HG03378 (cell line): ENCODE measurements around the gene HYAL4.
"Not testable (repeated sequence)": the region's sequence is repeated elsewhere in the genome, so short reads cannot be mapped to it uniquely, and the experiment has no call there.

ENCODE experiments used
- ATAC-seq: cut with Tn5 transposase; IDR thresholded peaks from one replicate; pipeline ENCODE4 v1.9.1; 2021; ENCODE audit warnings: mild to moderate bottlenecking, moderate library complexity; ENCODE audit not compliant: unreplicated experiment

The HYAL4 gene

DNA sequence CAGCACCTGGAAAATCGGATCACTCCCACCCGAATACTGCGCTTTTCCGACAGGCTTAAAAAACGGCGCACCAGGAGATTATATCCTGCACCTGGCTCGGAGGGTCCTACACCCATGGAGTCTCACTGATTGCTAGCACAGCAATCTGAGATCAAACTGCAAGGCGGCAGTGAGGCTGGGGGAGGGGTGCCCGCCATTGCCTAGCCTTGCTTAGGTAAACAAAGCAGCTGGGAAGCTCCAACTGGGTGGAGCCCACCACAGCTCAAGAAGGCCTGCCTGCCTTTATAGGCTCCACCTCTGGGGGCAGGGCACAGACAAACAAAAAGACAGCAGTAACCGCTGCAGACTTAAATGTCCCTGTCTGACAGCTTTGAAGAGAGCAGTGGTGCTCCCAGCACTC is 49.8 kb downstream of the HYAL4 start:
- ATAC-seq, result not testable (repeated sequence)

GRCh38 chr7:123901101-123901500 is 56.1 kb downstream of the HYAL4 start:
- ATAC-seq, result no peak

DNA sequence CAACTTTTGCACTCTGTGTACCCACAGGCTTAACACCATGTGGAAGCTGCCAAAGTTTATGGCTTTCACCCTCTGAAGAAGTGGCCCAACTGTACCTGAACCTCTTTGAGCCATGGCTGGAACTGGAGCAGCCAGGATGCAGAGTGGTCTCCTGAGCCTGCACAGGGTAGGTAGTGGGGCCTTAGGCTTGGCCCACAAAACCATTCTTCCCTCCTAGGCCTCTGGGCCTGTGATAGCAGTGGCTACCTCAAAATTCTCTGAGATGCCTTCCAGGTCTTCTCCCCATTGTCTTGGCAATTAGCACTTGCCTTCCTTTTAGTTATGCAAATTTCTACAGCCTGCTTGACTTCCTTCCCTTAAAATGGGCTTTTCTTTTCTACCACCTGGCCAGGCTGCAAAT is 60.7 kb downstream of the HYAL4 start:
- no peak for ATAC-seq

GRCh38 chr7:123916240-123916724 is 71.3 kb downstream of the HYAL4 start:
- ATAC-seq, result no peak

DNA sequence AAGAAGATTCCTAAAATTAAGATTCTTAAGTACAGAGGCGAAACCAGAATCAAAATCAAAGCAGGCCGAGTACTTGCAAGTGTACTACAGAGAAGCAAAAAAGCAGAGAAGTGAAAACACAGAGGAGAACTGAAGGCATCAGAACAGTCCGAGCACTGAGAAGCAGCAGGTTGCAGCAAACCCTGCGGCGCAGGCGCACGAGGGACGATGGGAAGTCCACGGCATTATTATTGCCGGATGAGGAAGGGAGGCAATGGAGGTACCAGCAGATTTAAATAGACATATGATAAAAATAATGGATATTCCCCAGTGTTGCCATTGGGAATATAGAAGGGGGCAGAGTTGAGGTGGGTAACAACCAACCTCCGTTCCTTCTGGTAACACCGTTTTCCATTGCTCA is 72.9 kb downstream of the HYAL4 start:
- no peak for ATAC-seq

GRCh38 chr7:123918309-123918708 is 73.3 kb downstream of the HYAL4 start:
- ATAC-seq, result no peak

GRCh38 chr7:123923599-123923998 is 78.6 kb downstream of the HYAL4 start:
- ATAC-seq, result no peak

GRCh38 chr7:123924941-123925340 is 80.0 kb downstream of the HYAL4 start, which contains the start of gene SPAM1:
TSS of gene SPAM1 (plus strand) at chr7:123925241. CDS start at chr7:123953571, 28,330 bp downstream.
- no peak for ATAC-seq
